AG04450 (cell line): ENCODE measurements around the gene CLCN4. TPM values are rescaled to one million over a fixed set of nuclear protein-coding genes. Genes with fewer than 3 reads are reported as not detected.

Source experiments
- CTCF ChIA-PET: fragments of 300-600, 350-600 bp; formaldehyde crosslinking; extraction: SDS; loops from one replicate; lab custom pipeline; 2022; ENCODE audit warnings: antibody characterized with exemption, inconsistent platforms; lab: Charles Lee
- POLR2A ChIA-PET: fragments of 350-600 bp; formaldehyde crosslinking; extraction: SDS; loops from one replicate; lab custom pipeline; 2021; ENCODE audit warnings: antibody characterized with exemption, inconsistent platforms; lab: Yijun Ruan, JAX
- DNase-seq: peaks from one replicate; pipeline ENCODE4 v3.0.0-alpha.2; 2011; ENCODE audit warnings: low read depth, low spot score
- H3K27ac ChIP-seq: one replicate; pipeline ENCODE4 v1.5.1; 2012; ENCODE audit warnings: low read depth, low read length, control low read depth
- H3K27me3 ChIP-seq: one replicate; pipeline ENCODE4 v1.6.0; 2012; ENCODE audit warnings: low read length; ENCODE audit not compliant: control insufficient read depth, insufficient read depth
- H3K4me3 ChIP-seq: 2 replicates; pipeline ENCODE4 v1.5.1; 2011; ENCODE audit warnings: mild to moderate bottlenecking, low read depth, low read length, control low read depth
- H3K9me3 ChIP-seq: 2 replicates; pipeline ENCODE4 v1.5.1; 2012; ENCODE audit warnings: low read length; ENCODE audit not compliant: control insufficient read depth, insufficient read depth
- CTCF ChIP-seq: IDR thresholded peaks from 2 replicates; pipeline ENCODE4 v1.5.1; 2011; ENCODE audit warnings: low read depth, low read length, control low read depth, inconsistent platforms
- polyA plus RNA-seq: library from polyadenylated mRNA; depleted of rRNA; stranded (reverse); fragments of >200 nt; gene quantifications from 2 replicates; pipeline ENCODE4 v1.2.3, GENCODE V29; 2011

CLCN4 gene
- polyA plus RNA-seq, 1 experiment = 1.5 TPM

GRCh38 chrX:10134921-10135320, 21.9 kb upstream of the CLCN4 start:
- Histone ChIP-seq H3K9me3 (no peaks in the 10 kb centered on the region), H3K27ac (no peak overlapping the region), H3K4me3 (no peak overlapping the region), H3K27me3 (no peaks in the 10 kb centered on the region)
- no peak for TF ChIP-seq CTCF
- ChIA-PET CTCF (no interaction called here), POLR2A (no interaction called here)
- no peak for DNase-seq

- ChIA-PET POLR2A (no interaction called here), CTCF (no interaction called here)
- Histone ChIP-seq H3K9me3 (no peaks in the 10 kb centered on the region), H3K27me3 (no peaks in the 10 kb centered on the region), H3K27ac (no peak overlapping the region), H3K4me3 (no peak overlapping the region)
- no peak for DNase-seq
- TF ChIP-seq CTCF = no peak
These were observed 21.0 kb upstream of the CLCN4 start for GRCh38 chrX:10135561-10136399.

- ChIA-PET POLR2A (no interaction called here), CTCF (no interaction called here)
- no peak for TF ChIP-seq CTCF
- Histone ChIP-seq H3K4me3 (no peak overlapping the region), H3K9me3 (no peaks in the 10 kb centered on the region), H3K27ac (no peak overlapping the region), H3K27me3 (no peaks in the 10 kb centered on the region)
- DNase-seq = no peak
These were observed 18.0 kb upstream of the CLCN4 start for GRCh38 chrX:10138726-10139125.

- DNase-seq = no peak
- Histone ChIP-seq H3K9me3 (no peaks in the 10 kb centered on the region), H3K27me3 (no peaks in the 10 kb centered on the region), H3K4me3 (no peak overlapping the region), H3K27ac (no peak overlapping the region)
- TF ChIP-seq CTCF = no peak
- ChIA-PET POLR2A (no interaction called here), CTCF (interaction anchor here (1.0 kb wide), 1 partner anchor 20 kb away, joined by 3 read pairs; no protein-coding TSS in a partner anchor)
These were observed 16.5 kb upstream of the CLCN4 start for GRCh38 chrX:10140264-10140663.

- H3K27ac ChIP-seq = no peak overlapping the region
- no peaks in the 10 kb centered on the region for H3K27me3 ChIP-seq
- TF ChIP-seq CTCF = no peak
- no peak for DNase-seq
- no peaks in the 10 kb centered on the region for H3K9me3 ChIP-seq
- H3K4me3 ChIP-seq = no peak overlapping the region
- POLR2A ChIA-PET = no interaction called here
- CTCF ChIA-PET = no interaction called here
These were observed 14.7 kb upstream of the CLCN4 start for GRCh38 chrX:10142041-10142599.
